CD4-positive, alpha-beta T cell treated with Interleukin-10 for 1 hour (primary cell): ENCODE measurements around the gene TNRC6B.
"Not testable (repeated sequence)": the region's sequence is repeated elsewhere in the genome, so short reads cannot be mapped to it uniquely, and the experiment has no call there.

ENCODE experiments used
- DNase-seq: peaks from one replicate; pipeline ENCODE4 v3.0.0-alpha.2; 2020

The TNRC6B gene, protein sequence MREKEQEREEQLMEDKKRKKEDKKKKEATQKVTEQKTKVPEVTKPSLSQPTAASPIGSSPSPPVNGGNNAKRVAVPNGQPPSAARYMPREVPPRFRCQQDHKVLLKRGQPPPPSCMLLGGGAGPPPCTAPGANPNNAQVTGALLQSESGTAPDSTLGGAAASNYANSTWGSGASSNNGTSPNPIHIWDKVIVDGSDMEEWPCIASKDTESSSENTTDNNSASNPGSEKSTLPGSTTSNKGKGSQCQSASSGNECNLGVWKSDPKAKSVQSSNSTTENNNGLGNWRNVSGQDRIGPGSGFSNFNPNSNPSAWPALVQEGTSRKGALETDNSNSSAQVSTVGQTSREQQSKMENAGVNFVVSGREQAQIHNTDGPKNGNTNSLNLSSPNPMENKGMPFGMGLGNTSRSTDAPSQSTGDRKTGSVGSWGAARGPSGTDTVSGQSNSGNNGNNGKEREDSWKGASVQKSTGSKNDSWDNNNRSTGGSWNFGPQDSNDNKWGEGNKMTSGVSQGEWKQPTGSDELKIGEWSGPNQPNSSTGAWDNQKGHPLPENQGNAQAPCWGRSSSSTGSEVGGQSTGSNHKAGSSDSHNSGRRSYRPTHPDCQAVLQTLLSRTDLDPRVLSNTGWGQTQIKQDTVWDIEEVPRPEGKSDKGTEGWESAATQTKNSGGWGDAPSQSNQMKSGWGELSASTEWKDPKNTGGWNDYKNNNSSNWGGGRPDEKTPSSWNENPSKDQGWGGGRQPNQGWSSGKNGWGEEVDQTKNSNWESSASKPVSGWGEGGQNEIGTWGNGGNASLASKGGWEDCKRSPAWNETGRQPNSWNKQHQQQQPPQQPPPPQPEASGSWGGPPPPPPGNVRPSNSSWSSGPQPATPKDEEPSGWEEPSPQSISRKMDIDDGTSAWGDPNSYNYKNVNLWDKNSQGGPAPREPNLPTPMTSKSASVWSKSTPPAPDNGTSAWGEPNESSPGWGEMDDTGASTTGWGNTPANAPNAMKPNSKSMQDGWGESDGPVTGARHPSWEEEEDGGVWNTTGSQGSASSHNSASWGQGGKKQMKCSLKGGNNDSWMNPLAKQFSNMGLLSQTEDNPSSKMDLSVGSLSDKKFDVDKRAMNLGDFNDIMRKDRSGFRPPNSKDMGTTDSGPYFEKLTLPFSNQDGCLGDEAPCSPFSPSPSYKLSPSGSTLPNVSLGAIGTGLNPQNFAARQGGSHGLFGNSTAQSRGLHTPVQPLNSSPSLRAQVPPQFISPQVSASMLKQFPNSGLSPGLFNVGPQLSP (N-terminal part only)

DNA sequence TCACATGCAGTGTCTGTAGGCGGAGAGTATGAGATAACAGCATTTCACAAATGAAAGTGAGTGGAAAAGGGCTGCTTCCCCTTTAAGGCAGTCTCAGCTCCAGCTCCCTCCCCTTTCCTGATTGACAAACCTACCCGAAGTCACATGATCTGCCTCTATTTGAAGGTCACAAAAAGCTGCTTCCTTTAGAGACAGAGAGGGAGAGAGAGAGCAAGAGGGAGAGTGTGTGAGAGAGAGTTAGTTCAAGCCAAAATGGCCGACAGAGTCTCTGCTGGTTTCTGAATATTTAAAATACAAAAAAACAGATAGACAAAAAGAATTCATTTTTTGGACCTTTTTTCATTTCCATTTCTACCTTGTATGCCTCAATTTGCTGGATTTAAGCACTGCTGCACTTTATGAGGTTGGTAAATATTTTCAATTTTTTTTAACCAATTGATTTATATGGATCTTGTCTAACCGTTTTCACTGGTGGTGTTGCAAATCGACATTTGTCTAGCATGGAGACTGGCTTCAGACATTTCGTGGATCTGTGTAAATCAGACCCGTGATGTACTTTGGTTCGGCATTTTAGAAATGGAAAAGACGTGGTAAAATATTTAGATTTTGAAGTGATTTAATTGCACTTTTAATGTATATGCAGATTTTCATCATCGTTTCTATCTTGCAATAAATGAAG, at the start of gene TNRC6B:
Gene TNRC6B (plus strand): TSS at position 188 of the 679 bp plus-strand sequence. CDS start 211 bp downstream, at position 399.
- DNase-seq: peak; percentile 93

DNA sequence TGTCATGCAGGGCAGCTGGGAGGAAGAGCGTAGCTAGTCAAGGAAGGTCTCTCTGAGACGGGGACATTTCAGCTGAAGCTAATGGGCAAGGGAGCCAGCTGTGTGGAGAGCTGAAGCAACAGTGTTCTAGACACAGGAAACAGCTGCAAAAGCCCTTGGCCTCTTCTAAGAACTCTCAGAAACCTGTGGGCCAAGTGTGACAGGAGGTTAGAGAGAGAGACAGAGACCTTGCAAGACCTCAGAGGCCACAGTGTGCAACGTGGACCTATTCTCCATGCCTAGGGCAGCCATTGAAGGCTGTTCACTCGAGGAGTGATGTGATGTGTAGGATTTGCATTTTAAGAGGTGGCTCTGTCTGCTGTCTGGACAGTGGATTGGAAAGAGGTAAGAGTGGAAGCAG, 48.7 kb upstream of the TNRC6B start:
- DNase-seq: peak; percentile 20

DNA sequence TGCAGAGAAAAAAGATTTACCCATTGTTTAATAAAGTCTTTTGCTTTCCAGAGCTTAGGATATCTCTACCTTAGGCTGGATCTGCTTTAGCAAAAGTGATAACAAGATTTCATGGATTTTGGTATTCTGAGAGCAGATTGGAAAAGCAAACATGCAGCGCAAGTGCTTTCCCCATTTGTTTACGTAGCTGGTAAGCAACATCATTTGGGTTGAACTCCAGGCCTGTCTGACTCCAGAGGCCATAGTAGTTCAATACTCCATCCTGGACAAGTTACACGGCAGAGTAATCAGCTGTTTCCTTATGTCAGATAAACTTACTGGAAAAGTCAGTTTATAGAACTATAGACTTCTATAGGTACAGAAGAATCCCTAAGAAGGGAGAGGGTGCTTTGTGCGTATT, 40.6 kb upstream of the TNRC6B start:
- no peak for DNase-seq

DNA sequence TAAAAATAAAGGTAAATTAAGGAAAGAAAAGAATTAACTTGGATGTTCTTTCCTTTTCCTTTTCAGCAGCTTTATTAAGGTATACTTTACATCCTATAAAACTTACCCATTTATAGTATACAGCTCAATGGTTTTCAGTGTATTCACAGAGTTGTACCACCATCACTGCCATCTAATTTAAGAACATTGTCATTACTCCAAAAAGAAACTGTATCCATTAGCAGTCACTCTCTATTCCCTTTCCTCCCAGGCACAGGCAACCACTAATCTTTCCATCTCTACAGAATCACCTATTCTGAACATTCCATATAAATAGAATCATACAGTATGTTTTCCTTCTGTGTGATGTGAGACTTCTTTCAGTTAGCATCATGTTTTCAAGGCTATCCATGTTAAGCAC, 38.9 kb upstream of the TNRC6B start:
- no peak for DNase-seq

DNA sequence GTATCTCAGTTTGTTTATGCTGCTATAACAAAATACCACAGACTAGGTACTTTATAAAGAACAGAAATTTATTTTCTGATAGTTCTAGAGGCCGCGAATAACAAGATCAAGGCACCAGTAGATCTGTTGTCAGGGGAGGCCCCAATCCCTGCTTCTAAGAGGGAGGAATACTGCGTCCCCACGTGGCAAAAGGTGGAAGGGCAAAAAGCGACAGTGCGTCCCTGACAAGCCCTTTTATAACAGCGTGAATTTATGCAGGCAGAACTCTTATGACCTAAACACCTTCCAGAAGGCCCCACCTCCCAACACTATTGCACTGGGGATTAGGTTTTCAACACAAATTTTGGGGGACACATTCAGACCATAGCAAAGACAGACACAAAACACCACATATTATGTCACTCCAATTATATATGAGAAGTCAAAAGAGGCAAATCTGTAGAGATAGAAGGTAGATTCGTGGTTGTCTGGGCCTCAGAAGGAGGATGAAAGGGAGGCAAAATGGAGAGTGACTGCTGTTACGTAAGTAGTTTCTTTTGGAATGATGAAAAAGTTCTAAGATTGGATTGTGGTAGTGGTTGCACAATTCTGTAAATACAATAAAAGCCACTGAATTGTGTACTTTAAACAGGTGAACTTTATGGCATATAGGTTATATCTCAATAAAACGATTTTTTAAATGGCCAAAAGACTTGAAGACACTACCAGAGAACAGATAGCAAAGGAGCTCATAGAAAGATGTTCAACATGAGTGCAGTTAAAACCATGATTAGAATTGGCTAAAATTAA, 30.1 kb upstream of the TNRC6B start:
- DNase-seq: no peak

DNA sequence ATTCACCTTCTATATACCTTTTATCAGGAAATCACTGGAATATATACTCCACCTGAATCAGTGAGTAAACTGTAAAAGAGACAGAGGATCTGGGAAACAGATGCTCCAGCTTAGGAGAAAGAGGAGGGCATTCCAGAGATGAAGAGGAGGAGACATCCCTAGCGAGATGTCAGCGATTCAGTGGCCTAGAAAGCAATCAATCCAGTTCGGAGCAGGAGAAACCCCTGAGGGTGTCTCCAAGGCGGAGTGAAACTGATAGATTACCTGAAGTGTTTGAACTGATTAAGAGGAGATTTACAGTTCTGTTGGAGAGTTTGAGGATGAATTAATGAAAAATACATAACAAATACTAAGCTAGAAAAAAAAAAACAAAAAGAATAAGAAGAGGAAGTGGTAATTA, 24.5 kb upstream of the TNRC6B start:
- no peak for DNase-seq

DNA sequence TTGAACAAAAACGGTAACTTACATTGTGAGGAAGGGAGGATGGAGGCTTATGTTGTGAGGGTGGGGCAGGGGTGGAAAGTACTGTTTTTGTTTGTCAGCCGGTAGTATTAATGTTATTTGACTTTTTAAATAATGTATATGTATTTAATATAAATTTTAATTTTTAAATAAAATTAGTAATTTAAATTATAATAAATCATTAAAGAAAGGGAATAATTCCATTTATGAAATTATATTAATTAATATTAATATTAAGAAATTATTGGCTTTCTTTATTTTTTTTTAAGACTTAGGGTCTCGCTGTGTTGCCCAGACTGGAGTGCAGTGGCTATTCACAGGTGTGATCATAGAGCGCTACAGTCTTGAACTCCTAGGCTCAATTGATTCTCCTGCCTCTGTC, 24.0 kb upstream of the TNRC6B start:
- DNase-seq: no peak

DNA sequence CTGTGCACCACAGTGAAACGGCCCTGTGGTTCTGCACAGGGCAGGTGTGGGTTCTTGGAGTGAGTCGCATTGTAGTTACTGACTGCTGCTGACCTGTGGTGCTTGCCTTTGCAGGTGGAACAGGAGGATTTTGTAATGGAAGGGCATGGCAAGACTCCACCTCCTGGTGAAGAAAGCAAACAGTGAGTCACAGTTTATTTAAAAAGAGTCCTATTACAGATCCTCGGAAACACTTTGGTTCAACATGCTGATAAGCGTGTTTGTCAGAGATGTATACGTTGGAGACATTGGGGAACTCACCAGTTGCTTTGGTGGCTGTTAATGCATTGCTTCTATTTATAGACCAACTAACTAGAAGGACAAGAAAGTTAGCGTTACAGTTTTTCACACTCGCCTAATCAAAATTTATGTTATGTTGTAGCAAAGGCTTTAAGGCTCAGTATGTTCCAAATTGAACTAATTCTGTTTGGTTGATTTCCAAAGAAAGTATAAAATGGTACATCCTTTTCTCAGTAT, 21.7 kb upstream of the TNRC6B start:
- peak; percentile 7 for DNase-seq

DNA sequence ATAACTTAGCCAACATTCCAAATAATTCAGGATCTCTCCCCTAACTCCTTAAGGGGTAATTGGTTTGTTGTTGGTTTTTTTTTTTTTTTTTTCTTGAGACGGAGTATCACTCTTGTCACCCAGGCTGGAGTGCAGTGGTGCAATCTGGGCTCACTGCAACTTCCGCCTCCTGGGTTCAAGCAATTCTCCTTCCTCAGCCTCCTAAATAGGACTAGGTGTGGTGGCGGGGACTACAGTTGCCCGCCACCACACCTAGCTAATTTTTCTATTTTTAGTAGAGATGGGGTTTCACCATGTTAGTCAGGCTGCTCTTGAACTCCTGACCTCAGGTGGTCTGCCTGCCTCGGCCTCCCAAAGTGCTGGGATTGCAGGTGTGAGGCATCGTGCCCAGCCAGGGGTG, 21.0 kb upstream of the TNRC6B start:
- not testable (repeated sequence) for DNase-seq

DNA sequence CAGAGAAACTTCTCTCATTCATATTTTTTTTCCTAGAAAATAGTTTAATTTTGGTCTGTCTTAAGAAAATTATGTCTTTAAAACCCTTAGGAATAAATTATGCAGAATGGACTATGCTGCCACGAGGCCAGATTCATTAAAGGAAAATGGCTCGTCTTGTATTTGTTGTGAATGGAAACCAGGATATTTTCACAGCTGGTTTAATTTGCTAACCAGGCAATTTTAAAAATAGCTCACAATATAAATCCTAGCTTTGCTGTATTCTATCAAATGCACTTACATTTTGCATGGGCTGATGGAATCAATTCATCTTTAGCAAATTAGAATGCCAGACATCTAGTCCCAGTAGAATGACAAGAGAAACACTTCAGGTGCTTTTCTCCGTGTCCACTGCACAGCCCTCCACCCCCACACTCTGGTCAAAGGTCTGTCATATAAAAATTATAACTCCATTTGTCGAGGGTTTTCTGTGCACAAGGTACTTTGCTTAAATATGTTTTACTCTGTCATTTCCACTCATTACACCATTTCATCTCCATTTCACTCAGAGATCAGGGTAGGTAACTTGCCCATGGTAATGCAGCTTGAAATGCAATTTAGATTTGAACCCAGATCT, 20.3 kb upstream of the TNRC6B start:
- DNase-seq: no peak

DNA sequence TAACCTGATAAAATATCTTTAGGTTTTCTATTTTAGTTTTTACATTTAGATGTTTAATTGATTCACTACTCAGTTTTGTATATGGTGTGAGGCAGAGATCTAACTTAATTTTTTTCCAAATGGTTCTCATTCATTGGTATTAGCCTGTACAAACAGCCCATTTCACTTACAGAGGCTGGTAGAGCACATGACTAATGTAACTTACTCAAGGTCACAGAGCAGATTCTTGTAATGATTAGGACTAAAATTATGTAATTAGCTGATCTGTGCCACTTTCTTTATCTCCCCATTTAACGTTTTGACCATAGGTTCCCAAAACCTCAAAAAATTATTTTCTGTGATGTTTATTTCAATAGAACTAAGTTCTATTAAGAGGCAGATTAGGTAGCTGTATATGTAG, 16.5 kb upstream of the TNRC6B start:
- DNase-seq: no peak

DNA sequence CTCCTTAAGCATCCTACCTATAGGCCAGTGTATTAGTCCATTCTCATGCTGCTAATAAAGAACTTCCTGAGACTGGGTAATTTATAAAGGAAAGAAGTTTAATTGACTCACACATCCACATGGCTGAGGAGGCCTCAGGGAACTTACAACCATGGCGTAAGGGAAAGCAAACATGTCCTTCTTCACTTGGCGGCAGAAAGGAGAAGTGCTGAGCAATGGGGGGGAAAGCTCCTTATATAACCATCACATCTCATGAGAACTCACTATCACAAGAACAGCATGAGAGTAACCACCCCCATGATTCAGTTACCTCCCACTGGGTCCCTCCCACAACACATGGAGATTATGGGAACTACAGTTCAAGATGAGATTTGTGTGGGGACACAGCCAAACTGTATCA, 12.2 kb upstream of the TNRC6B start:
- DNase-seq: not testable (repeated sequence)

DNA sequence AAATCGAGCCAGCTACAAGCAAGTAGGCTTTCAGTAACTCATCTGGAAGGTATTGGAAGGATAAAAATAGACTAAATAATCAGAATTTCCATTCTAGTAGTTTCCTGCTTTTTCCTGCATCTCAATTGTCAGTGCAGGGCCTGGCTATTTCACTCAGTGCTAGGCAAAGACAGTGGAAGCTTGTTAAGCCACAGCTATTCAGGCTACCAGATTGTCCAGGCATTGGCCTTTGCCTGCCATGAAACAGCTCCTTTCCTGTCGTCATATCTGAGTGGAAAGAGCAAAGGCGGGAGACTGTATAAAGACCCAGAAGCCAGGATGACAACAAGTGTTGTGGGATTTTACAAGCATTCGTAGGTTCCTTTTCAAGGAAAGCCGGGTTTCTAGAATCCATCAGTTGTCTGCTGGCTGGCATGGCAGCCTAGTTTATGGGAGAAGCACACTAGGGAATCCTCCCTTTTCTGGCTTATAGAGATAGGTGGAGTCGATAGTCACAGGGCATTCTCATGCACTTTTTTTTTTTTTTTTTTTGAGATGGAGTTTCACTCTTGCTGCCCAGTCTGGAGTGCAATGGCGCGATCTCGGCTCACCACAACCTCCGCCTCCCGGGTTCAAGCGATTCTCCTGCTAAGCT, 2.0 kb upstream of the TNRC6B start:
- DNase-seq: no peak

DNA sequence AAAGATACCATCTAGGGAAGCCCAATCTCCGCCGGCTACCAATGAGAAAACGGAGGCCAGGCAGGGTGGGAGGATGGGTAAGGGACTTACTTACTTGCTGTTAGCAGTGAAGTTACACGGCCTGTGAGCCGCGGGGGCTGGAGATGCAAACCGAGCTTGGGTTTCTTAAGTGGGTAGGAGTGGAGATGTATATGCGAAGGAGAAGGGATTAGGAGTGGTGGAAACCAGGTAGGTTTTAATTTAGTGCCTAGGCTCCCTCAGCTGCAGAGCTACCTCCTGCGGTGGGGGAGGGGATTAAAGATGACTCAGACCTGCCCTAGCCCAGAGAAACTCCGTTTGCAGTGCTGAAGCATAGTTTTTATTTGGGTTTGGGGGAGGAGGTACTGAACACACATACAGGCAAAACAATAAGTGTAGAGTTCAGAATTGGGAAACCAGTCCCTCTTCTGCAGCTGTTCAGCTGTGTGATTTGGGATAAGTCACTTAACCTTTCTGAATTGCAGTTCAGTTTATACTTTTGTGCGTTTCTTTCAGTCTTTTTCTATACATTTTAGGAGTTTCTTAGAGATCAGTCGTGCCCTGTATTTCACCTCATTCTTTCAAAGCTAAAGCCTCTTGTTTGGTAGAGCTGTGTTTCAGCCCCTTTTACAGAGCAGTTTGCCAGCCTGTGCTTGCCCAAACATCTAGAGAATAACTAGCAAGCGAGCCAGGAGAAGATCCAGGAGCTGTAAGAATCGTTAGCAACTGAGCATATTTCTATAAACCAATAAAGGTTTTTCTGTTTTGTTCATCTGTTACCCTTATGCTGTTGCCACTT, 596 bp upstream of the TNRC6B start:
- peak; percentile 73 for DNase-seq

DNA sequence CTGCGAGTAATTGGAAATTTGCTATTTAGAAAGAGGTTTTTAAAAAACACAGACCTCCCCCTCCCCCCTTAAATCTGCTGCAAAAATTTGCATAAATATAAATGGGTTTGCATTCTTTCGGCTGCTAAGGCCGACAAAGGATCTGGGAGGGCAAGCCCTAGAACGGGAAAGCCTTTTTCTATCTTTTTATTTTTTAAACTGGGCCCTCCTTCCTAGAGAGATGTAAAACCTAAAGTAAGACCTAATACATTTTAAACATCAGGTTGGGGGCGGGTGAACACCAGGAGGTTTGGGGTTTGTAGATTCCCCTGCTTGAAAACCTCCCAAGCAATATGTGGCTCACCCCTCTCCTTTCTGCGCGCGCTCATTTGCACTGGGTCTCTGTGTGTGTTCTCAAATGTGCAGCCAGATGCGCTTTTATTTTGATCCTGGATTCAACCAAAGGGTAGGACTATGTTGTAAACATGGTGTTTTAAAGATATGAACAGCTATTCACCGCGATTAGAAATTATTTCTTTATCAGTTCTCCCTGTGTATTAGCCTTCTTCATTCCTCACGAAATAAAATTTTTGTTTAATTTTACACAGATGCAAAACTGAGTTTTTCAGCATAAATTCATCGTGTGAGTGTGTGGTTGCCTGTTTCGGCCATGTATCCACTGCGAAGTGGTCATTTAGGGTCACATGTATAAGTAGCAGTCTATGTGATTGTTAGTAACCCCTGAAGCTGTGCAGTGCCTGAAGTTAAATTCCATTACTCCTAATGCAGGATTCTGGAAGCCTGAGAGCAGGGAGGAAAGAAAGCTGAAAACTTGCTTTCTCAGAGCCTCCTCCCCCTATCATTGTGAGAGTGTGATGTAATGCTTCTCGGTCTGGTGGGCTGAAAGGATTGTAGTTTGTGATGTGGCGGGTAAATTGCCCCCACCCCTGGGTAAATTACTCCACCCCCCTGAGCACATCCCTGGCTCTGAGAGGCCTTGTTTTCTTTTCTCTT, 988 bp downstream of the TNRC6B start:
- DNase-seq: peak; percentile 43

DNA sequence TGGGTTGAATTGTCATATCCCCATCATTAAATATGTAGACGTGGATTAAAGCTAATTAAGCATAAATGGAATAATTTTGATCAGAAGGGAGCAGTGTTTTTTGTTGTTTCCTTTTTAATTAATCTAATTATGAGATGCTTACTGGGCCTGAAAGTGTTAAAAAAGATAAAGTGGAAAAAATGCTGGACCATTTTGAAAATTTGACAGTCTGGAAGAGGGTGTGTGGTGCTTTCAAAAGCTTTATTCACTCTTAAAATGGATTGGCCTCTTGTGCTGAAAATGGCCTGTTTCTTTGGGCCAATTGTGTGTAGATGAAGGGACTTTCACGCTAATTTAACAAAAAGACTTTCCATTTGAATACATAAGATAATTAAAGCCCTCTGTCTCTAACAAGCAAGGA, 1.8 kb downstream of the TNRC6B start:
- no peak for DNase-seq

DNA sequence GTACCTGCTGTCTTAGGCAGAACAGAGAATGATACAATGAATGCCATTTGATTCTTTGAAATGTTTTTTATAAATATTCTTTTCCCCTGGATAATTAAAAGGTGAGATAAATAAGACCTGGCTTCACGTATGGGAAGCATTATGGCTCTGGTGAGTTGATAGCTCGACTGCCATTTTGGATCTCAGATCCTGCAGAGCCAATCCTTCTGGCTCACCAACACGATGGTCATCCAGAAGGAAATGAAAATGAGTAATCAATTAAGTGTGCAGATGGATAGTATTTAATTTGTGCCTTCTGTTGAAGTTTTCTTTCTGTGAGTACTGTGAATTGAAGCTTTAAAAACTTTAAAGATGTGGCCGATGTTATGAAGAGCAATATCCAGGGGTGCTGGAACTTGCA, 2.7 kb downstream of the TNRC6B start:
- DNase-seq: no peak

DNA sequence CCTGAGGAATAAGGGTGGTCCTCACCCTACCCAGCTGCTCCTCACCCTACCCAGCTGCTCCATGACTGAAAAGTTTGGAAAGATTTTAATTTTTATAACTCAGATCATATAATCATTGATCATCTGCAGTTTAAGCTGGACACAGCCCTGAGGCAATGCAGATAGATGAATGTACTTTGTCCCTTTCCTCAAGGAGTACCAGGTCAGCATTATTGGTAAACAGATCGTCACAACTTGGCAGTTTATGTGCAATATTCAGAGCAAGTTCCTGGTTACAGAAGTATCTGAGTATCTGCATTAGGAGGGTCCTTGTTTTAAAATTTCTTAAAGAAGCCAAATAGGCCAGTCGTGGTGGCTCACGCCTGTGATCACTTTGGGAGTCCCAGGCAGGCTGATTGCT, 3.6 kb downstream of the TNRC6B start:
- DNase-seq: no peak
